K562 (cell line): ENCODE data around the gene SAE1. TPM values are rescaled to one million over a fixed set of nuclear protein-coding genes. Genes with fewer than 3 reads are reported as not detected.

Source experiments
- ADNP ChIP-seq: fragments of 200-800 bp; sonication (Bioruptor generic); IDR thresholded peaks from 2 replicates; pipeline ENCODE4 v1.6.1; 2016; ENCODE audit warnings: missing genetic modification characterization, missing compliant biosample characterization
- CLOCK ChIP-seq: fragments of 250-450 bp; sonication (Bioruptor Pico); IDR thresholded peaks from 2 replicates; pipeline ENCODE4 v1.4.0; 2020; ENCODE audit warnings: mild to moderate bottlenecking, moderate library complexity, borderline replicate concordance
- CTBP1 ChIP-seq: fragments of 450-650 bp; IDR thresholded peaks from 2 replicates; pipeline ENCODE4 v1.6.1; 2016; ENCODE audit warnings: borderline replicate concordance
- GTF2F1 ChIP-seq: IDR thresholded peaks from 2 replicates; pipeline ENCODE4 v1.6.1; 2011; ENCODE audit warnings: low read depth, low read length, improper control_type of control experiment
- NEUROD1 ChIP-seq: fragments of 150-350 bp; IDR thresholded peaks from 2 replicates; pipeline ENCODE4 v1.6.1; 2014; ENCODE audit warnings: borderline replicate concordance, low read length, low read depth; ENCODE audit not compliant: partially characterized antibody
- TBL1XR1 ChIP-seq, 2 experiments: IDR thresholded peaks; 2 replicates each; pipeline ENCODE4 v1.6.1; 2012; ENCODE audit warnings: improper control_type of control experiment in 2 of 2, low read length in 2 of 2, mild to moderate bottlenecking in 1 of 2
- THRAP3 ChIP-seq: fragments of 450-650 bp; IDR thresholded peaks from 2 replicates; pipeline ENCODE4 v1.6.1; 2016; ENCODE audit warnings: mild to moderate bottlenecking, inconsistent platforms, borderline replicate concordance
- ZFP36 ChIP-seq: fragments of 150-350 bp; IDR thresholded peaks from 2 replicates; pipeline ENCODE4 v1.6.1; 2018; ENCODE audit warnings: low read length, low read depth; ENCODE audit not compliant: partially characterized antibody
- ZFPM2 ChIP-seq: fragments of 250-450 bp; sonication (Bioruptor Pico); IDR thresholded peaks from 2 replicates; pipeline ENCODE4 v1.5.1; 2022; ENCODE audit warnings: mild to moderate bottlenecking
- ZNF318 ChIP-seq, 2 experiments: fragments of 450-650 bp; IDR thresholded peaks; 2 replicates each; pipeline ENCODE4 v1.6.1; 2016; ENCODE audit warnings: mild to moderate bottlenecking in 2 of 2, borderline replicate concordance in 1 of 2, low read depth in 1 of 2, moderate library complexity in 1 of 2
- ZNF592 ChIP-seq: fragments of 450-650 bp; IDR thresholded peaks from 2 replicates; pipeline ENCODE4 v1.6.1; 2017; ENCODE audit warnings: antibody characterized with exemption, mild to moderate bottlenecking
- polyA plus RNA-seq, 8 experiments: library from polyadenylated mRNA; depleted of rRNA in 4 of 8; stranded (reverse) in 5 of 8; unstranded in 3 of 8; fragments of >200 nt; fragmentation: Nextera tagmentation in 2 of 8; fragmentation: Illumina TruSeq in 1 of 8; extraction: Ambion mirVana in 2 of 8; extraction: Trizol in 1 of 8; gene quantifications; 2 replicates each; pipeline versions ENCODE4 v1.2.1 to v1.2.3, GENCODE V29; 2011 to 2014; ENCODE audit warnings: inconsistent platforms in 1 of 8, missing spikeins in 1 of 8
- total RNA-seq, 7 experiments: library from RNA; depleted of rRNA in 6 of 7; stranded (reverse); fragments of >200 nt in 6 of 7; fragmentation: Illumina TruSeq in 2 of 7; extraction: Trizol in 2 of 7; gene quantifications; 2 replicates each; pipeline versions ENCODE4 v1.2.1 to v1.2.3, GENCODE V29; 2011 to 2021; ENCODE audit warnings: low replicate concordance in 1 of 7

SAE1 gene
- total and polyA plus RNA-seq, 9 of the 15 experiments (the other 6 are each of a cell fraction or from before 2014, with no cell fraction given) = 82.8 to 299 (median 217) TPM

- TF ChIP-seq ZNF318 (IDR thresholded peaks at IDR 0.05; ENCODE audit: borderline replicate concordance in 1 of 2, low read depth in 1 of 2) (peak in 1 of 2 experiments; percentile 72; a peak in 1 of 4 replicates), GTF2F1 (no peak), ZFP36 (peak; percentile 44), ZNF592 (peak; percentile 95), NEUROD1 (peak; percentile 96), CTBP1 (peak; percentile 93; the same call in 1 of the 2 replicates), ADNP (tag) (peak; percentile 100), TBL1XR1 (IDR thresholded peaks at IDR 0.05; ENCODE audit: low read length in 2 of 2) (peak; percentile 45 to 87; a peak in 3 of 4 replicates), CLOCK (CRISPR knock-in tag) (no peak), THRAP3 (no peak), ZFPM2 (CRISPR knock-in tag) (no peak)
Observed at GRCh38 chr19:47243776-47244547, 113.3 kb downstream of the SAE1 start (continued).
